NCI-H146 treated with DMSO at 0.1 percent for 48 hours (cell line): ENCODE results near the gene CELSR3.

ENCODE experiments used
- DNase-seq: peaks from one replicate; lab custom pipeline; 2025; ENCODE audit not compliant: unreplicated experiment; lab: John Stamatoyannopoulos, UW

CELSR3 gene

GRCh38 chr3:48662753-48663488, at the start of gene CELSR3:
CELSR3 (minus strand) TSS chr3:48662886; CDS start chr3:48662634, 252 bp downstream.
- peak; percentile 72 for DNase-seq

GRCh38 chr3:48711727-48712126, 49.0 kb upstream of the CELSR3 start:
- DNase-seq: no peak

- DNase-seq: no peak
Measured at GRCh38 chr3:48709051-48709461, 46.4 kb upstream of the CELSR3 start.

- DNase-seq: no peak
Measured at GRCh38 chr3:48708481-48708889, 45.8 kb upstream of the CELSR3 start.

DNA sequence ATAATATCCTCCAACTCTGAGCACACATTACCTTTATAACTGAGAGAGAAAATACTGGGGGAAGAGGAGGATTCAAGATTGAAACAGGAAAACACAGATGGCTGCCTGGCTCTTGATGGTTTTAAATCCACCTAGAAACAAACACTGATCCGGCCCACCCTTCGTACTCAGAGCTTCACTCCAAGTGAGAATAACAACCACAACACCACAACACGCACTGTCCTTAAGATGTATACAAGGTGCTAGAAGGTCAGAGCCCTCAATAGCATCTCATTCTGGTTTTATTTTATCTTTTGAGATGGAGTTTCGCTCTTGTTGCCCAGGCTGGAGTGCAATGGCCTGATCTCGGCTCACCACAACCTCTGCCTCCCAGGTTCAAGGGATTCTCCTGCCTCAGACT, 44.5 kb upstream of the CELSR3 start:
- DNase-seq: no peak

DNA sequence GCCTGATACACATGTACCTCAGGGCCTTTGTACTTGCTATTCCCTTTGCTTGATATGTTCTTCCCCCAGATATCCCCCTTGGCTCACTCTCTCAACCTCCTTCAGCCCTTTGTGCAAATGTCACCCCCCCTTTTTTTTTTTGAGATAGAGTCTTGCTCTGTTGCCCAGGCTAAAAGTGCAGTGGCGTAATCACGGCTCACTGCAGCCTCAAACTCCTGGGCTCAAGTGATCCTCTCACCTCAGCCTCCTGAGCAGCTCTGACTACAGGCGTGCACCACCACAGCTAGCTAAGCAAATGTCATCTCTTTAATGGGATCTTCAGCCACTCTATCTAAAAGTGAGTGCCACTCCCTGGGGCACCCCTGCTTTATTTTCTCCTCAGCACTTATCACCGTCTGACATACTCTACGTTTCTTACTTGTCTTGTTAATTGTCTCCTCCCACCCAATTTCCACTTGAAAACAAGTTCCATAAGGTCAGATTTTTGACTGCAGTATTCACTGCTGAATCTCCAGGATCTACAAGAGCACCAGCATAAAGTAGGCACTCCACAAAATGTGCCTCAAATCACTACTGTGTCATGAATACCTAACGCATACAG, 39.7 kb upstream of the CELSR3 start:
- no peak for DNase-seq

GRCh38 chr3:48700731-48701405, 38.2 kb upstream of the CELSR3 start:
- no peak for DNase-seq

DNA sequence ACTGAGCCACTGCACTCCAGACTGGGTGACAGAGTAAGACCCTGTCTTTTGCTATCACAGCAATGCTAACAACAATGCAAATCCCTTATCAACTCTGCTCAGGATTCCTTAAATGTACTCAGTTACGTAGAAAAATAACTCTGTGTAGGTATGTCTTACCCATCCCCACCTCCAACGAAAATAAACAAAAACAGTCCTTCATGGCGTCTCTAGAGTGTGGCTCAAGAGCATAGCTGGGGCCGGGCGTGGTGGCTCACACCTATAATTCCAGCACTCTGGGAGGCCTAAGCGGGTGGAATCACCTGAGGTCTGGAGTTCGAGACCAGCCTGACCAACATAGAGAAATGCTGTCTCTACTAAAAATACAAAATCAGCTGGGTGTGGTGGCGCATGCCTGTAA, 36.2 kb upstream of the CELSR3 start:
- no peak for DNase-seq

DNA sequence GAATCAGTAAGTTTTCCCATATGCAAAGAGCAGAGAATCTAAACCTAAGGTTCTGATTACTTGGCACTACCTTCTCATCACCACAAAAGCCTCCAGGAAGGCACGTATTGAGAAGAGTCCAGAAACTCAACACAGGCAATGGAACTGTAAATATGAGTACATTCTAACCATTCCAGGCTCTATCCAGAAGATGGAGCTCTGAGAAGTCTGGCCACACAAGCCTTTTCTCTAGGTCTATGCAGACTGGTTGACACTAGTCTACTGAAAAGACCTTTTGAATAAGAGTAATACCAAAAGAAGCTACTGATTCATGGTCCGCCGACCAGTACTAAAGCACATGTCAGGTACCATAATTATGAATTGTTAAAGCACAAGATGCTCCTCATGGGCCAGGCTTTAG, 35.3 kb upstream of the CELSR3 start:
- no peak for DNase-seq

GRCh38 chr3:48696601-48697000, 33.9 kb upstream of the CELSR3 start:
- no peak for DNase-seq

- DNase-seq: no peak
Measured at GRCh38 chr3:48696156-48696555, 33.5 kb upstream of the CELSR3 start.

- DNase-seq: no peak
Measured at GRCh38 chr3:48695393-48695753, 32.7 kb upstream of the CELSR3 start.

- DNase-seq: no peak
Measured at GRCh38 chr3:48694610-48695392, 32.1 kb upstream of the CELSR3 start.

GRCh38 chr3:48693826-48694225, 31.1 kb upstream of the CELSR3 start:
- DNase-seq: no peak

GRCh38 chr3:48692551-48692950, 29.9 kb upstream of the CELSR3 start:
- DNase-seq: no peak

- DNase-seq: no peak
Measured at GRCh38 chr3:48690846-48691458, 28.3 kb upstream of the CELSR3 start.

GRCh38 chr3:48689384-48689783, 26.7 kb upstream of the CELSR3 start:
- no peak for DNase-seq

DNA sequence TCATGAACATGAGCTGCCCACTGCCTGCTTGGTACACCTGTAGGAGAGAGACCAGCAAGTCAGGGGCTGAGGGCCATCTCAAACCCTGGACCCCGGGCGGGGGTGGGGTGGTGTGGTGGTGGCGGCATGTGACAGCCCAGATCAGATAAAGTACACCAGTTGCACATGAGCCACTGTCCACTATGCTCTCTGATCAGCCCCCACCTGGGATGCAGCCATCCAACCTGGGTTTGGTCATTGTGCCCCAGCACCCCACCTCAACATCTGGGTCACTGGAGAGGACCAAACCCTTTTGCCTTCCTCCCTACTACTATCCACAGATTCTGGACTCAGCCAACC, 26.0 kb upstream of the CELSR3 start:
- no peak for DNase-seq

- DNase-seq: no peak
Measured at GRCh38 chr3:48688032-48688736, 25.5 kb upstream of the CELSR3 start.

DNA sequence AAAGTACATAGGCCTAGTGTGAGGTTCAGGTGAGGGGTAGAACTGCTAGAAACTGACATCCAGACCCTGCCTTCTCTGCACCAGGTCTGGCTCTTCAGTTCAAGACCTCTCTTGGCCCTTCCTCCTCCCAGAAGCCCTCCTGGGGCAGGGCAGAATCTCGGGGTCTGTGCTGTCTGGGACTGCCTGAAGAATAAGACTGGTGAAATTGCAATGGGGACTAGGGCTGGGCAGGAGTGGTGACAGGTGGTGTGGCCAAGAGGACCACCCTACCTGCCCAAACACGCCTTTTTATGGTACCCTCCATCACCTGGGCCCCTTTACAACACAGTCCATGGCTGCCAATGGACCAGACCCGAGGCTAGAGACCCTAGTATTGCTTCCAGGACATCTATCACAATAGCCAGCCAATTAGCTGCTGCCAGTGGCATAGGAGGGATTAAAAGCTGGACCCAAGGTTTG, 24.6 kb upstream of the CELSR3 start:
- no peak for DNase-seq
